ENCODE data around the gene MCF2L. TPM values are rescaled to one million over a fixed set of nuclear protein-coding genes. Genes with fewer than 3 reads are reported as not detected.

MCF2L gene
- total and polyA plus RNA-seq, 2 experiments from 2014 or later, result 27.6 to 38.6 TPM

- no peak overlapping the region for H3K4me3 ChIP-seq
- H3K4me1 ChIP-seq (ENCODE audit: low read depth), result no peaks in the 10 kb centered on the region
- TF ChIP-seq CTCF (IDR thresholded peaks at IDR 0.05; ENCODE audit: low read depth, low read length), result no peak
- H3K27ac ChIP-seq, result no peak overlapping the region
- H3K9me3 ChIP-seq (ENCODE audit: low read depth), result no peaks in the 10 kb centered on the region
- no peak for DNase-seq (ENCODE audit: low read depth in 1 of 2, low spot score in 1 of 2)
- H3K27me3 ChIP-seq, result no peaks in the 10 kb centered on the region
- no peaks in the 10 kb centered on the region for H3K36me3 ChIP-seq
Observed at GRCh38 chr13:113013303-113013702, 44.3 kb downstream of the MCF2L start.

- no peak for TF ChIP-seq CTCF (IDR thresholded peaks at IDR 0.05; ENCODE audit: low read depth, low read length)
- no peak overlapping the region for H3K4me3 ChIP-seq
- no peaks in the 10 kb centered on the region for H3K4me1 ChIP-seq (ENCODE audit: low read depth)
- no peak for DNase-seq (ENCODE audit: low read depth in 1 of 2, low spot score in 1 of 2)
- no peaks in the 10 kb centered on the region for H3K9me3 ChIP-seq (ENCODE audit: low read depth)
- no peak overlapping the region for H3K27ac ChIP-seq
- no peaks in the 10 kb centered on the region for H3K27me3 ChIP-seq
- H3K36me3 ChIP-seq, result no peaks in the 10 kb centered on the region
Observed at GRCh38 chr13:113013878-113014751, 45.1 kb downstream of the MCF2L start.

GRCh38 chr13:113014752-113015745 lies 46.0 kb downstream of the MCF2L start:
- no peaks in the 10 kb centered on the region for H3K4me1 ChIP-seq (ENCODE audit: low read depth)
- no peak for DNase-seq (ENCODE audit: low read depth in 1 of 2, low spot score in 1 of 2)
- H3K9me3 ChIP-seq (ENCODE audit: low read depth), result no peaks in the 10 kb centered on the region
- H3K27me3 ChIP-seq, result no peaks in the 10 kb centered on the region
- no peak overlapping the region for H3K4me3 ChIP-seq
- no peaks in the 10 kb centered on the region for H3K36me3 ChIP-seq
- H3K27ac ChIP-seq, result no peak overlapping the region
- no peak for TF ChIP-seq CTCF (IDR thresholded peaks at IDR 0.05; ENCODE audit: low read depth, low read length)

GRCh38 chr13:113015826-113016525 lies 47.0 kb downstream of the MCF2L start:
- no peak for DNase-seq (ENCODE audit: low read depth in 1 of 2, low spot score in 1 of 2)
- Histone ChIP-seq H3K36me3 (no peaks in the 10 kb centered on the region), H3K27ac (no peak overlapping the region), H3K4me1 (ENCODE audit: low read depth) (no peaks in the 10 kb centered on the region), H3K9me3 (ENCODE audit: low read depth) (no peaks in the 10 kb centered on the region), H3K27me3 (no peaks in the 10 kb centered on the region), H3K4me3 (no peak overlapping the region)
- TF ChIP-seq CTCF (IDR thresholded peaks at IDR 0.05; ENCODE audit: low read depth, low read length), result no peak
